Mesenchymal stem cell (in vitro differentiated cells and primary cell): Measurements from ENCODE around the gene RCAN2.

Experiments
- DNase-seq: peaks from one replicate; pipeline ENCODE4 v3.0.0-alpha.2; 2013
- H2AFZ ChIP-seq: one replicate; pipeline ENCODE4 v1.6.1; 2013; ENCODE audit warnings: low read depth, mild to moderate bottlenecking, control low read depth, inconsistent platforms, low read length, moderate library complexity
- H2AK5ac ChIP-seq: 2 replicates; pipeline ENCODE4 v1.6.1; 2013; ENCODE audit warnings: low read length, moderate library complexity, mild to moderate bottlenecking, inconsistent platforms; ENCODE audit not compliant: severe bottlenecking
- H2BK120ac ChIP-seq: one replicate; pipeline ENCODE4 v1.6.1; 2013; ENCODE audit warnings: low read depth, mild to moderate bottlenecking, inconsistent platforms, low read length, moderate library complexity
- H2BK12ac ChIP-seq, 2 experiments: one replicate each; pipeline ENCODE4 v1.6.1; 2013; ENCODE audit warnings: inconsistent platforms in 2 of 2, low read length in 2 of 2, mild to moderate bottlenecking in 2 of 2, moderate library complexity in 2 of 2, control low read depth in 1 of 2
- H2BK15ac ChIP-seq: one replicate; pipeline ENCODE4 v1.6.1; 2013; ENCODE audit warnings: mild to moderate bottlenecking, low read depth, inconsistent platforms; ENCODE audit not compliant: poor library complexity, severe bottlenecking
- H2BK5ac ChIP-seq: 2 replicates; pipeline ENCODE4 v1.6.1; 2013; ENCODE audit warnings: low read depth, mild to moderate bottlenecking, low read length, control low read depth, inconsistent platforms; ENCODE audit not compliant: poor library complexity, severe bottlenecking
- H3K14ac ChIP-seq, 2 experiments: one replicate each; pipeline ENCODE4 v1.6.1; 2013; ENCODE audit warnings: inconsistent platforms in 2 of 2, low read length in 2 of 2, control low read depth in 1 of 2, mild to moderate bottlenecking in 1 of 2, moderate library complexity in 1 of 2
- H3K18ac ChIP-seq, 2 experiments: one replicate each; pipeline ENCODE4 v1.6.1; 2013; ENCODE audit warnings: inconsistent platforms in 2 of 2, low read length in 2 of 2, control low read depth in 1 of 2, low read depth in 1 of 2, mild to moderate bottlenecking in 1 of 2
- H3K23ac ChIP-seq, 2 experiments: one replicate each; pipeline ENCODE4 v1.6.1; 2013; ENCODE audit warnings: inconsistent platforms in 2 of 2, low read length in 2 of 2, mild to moderate bottlenecking in 2 of 2, moderate library complexity in 2 of 2, control low read depth in 1 of 2
- H3K27ac ChIP-seq: 2 replicates; pipeline ENCODE4 v1.5.1; 2013; ENCODE audit warnings: mild to moderate bottlenecking, moderate library complexity, low read length, control low read depth, inconsistent platforms; ENCODE audit not compliant: poor library complexity, severe bottlenecking
- H3K27me3 ChIP-seq, 2 experiments: 2 replicates each; pipeline versions ENCODE4 v1.6.1 to v1.7.0; 2013; ENCODE audit warnings: low read length in 2 of 2, mild to moderate bottlenecking in 2 of 2, moderate library complexity in 2 of 2, control low read depth in 1 of 2, inconsistent platforms in 1 of 2; ENCODE audit not compliant: control insufficient read depth in 1 of 2, insufficient read depth in 1 of 2
- H3K36me3 ChIP-seq, 2 experiments: 2 replicates each; pipeline versions ENCODE4 v1.6.1 to v1.7.0; 2013; ENCODE audit warnings: low read length in 2 of 2, control low read depth in 1 of 2, inconsistent platforms in 1 of 2, low read depth in 1 of 2, mild to moderate bottlenecking in 1 of 2; ENCODE audit not compliant: insufficient read depth in 2 of 2, control insufficient read depth in 1 of 2
- H3K4ac ChIP-seq, 2 experiments: one replicate each; pipeline ENCODE4 v1.6.1; 2013; ENCODE audit warnings: inconsistent platforms in 2 of 2, low read length in 2 of 2, mild to moderate bottlenecking in 2 of 2, moderate library complexity in 2 of 2, control low read depth in 1 of 2, low read depth in 1 of 2
- H3K4me1 ChIP-seq: 2 replicates; pipeline ENCODE4 v1.6.1; 2013; ENCODE audit warnings: low read depth, low read length, control low read depth; ENCODE audit not compliant: control insufficient read depth, insufficient read depth
- H3K4me2 ChIP-seq: 2 replicates; pipeline ENCODE4 v1.6.1; 2013; ENCODE audit warnings: low read length, mild to moderate bottlenecking, inconsistent platforms; ENCODE audit not compliant: poor library complexity, severe bottlenecking
- H3K4me3 ChIP-seq, 2 experiments: 2 replicates each; pipeline versions ENCODE4 v1.5.1 to v1.7.0; 2013; ENCODE audit warnings: low read length in 2 of 2, mild to moderate bottlenecking in 2 of 2, control low read depth in 1 of 2, low read depth in 1 of 2; ENCODE audit not compliant: insufficient read depth in 1 of 2
- H3K79me1 ChIP-seq: replicated peaks from 2 replicates; pipeline ENCODE4 v1.6.1; 2013; ENCODE audit warnings: mild to moderate bottlenecking, control low read depth, low read length, inconsistent platforms; ENCODE audit not compliant: poor library complexity, severe bottlenecking
- H3K9ac ChIP-seq: 2 replicates; pipeline ENCODE4 v1.7.0; 2013; ENCODE audit warnings: mild to moderate bottlenecking, low read length, moderate library complexity
- H3K9me3 ChIP-seq: 2 replicates; pipeline ENCODE4 v1.7.0; 2013; ENCODE audit warnings: mild to moderate bottlenecking, low read length; ENCODE audit not compliant: control insufficient read depth
- H4K8ac ChIP-seq: one replicate; pipeline ENCODE4 v1.6.1; 2013; ENCODE audit warnings: inconsistent platforms, mild to moderate bottlenecking, low read length, moderate library complexity
- H4K91ac ChIP-seq: one replicate; pipeline ENCODE4 v1.6.1; 2013; ENCODE audit warnings: mild to moderate bottlenecking, low read length, inconsistent platforms
- WGBS: methylation state at CpG from one replicate; pipeline ENCODE4 v1.1.7; 2013; ENCODE audit warnings: mixed read lengths; 5-methylcytosine and 5-hydroxymethylcytosine counted together

RCAN2 gene

DNA sequence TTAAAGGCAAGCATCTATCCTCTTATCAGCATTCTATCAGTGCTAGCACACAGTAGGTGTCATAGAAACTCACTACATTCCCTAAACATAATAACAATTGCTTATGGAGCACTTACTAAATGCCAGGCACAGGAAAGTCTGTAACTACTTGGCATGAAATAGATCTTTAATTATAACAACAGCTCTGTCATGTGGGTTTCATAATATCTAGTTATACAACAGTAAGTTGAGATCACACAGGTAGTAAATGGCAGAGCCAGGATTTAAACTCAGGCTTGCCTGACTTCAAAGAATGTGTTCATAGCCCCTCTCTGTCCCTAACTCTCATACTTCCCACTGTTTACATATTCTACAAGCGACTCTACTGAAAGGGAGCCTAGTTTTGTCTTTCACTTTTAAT lies 254.5 kb downstream of the RCAN2 start:
- Histone ChIP-seq H2BK12ac (no peak overlapping the region), H2BK15ac (no peak overlapping the region), H3K79me1 (no peaks in the 10 kb centered on the region), H2AFZ (no peak overlapping the region), H3K23ac (no peak overlapping the region), H3K18ac (no peak overlapping the region), H3K27me3 (no peaks in the 10 kb centered on the region), H4K91ac (no peak overlapping the region), H4K8ac (no peak overlapping the region), H3K4me2 (no peak overlapping the region), H3K4ac (no peak overlapping the region), H3K9ac (no peak overlapping the region), H2BK120ac (no peak overlapping the region), H2AK5ac (no peak overlapping the region), H2BK5ac (no peak overlapping the region), H3K36me3 (no peaks in the 10 kb centered on the region), H3K4me1 (no peaks in the 10 kb centered on the region), H3K14ac (no peak overlapping the region), H3K4me3 (no peak overlapping the region), H3K27ac (no peak overlapping the region), H3K9me3 (no peaks in the 10 kb centered on the region)
- WGBS = no CpG with 5 or more reads among the region's 1 CpG
- no peak for DNase-seq

DNA sequence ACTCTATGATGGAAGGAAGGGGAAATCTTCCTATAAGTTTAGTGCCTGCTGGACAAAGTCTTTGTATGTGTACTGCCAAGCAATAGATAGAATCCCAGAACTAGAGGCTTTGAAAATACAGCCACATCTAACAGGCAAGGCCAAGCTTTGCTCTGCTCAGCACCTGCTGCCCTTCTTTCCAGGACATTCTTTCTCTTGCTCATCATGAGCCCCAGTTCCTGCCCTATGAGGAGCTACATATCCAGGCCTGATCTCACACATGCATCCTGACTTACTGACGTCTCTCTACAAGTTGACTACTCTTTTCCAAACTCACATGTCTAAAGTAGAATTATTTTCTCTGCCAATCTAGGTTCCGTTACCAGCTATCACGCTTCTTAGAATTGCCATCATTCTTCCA lies 256.0 kb downstream of the RCAN2 start:
- whole genome bisulfite sequencing = 87% methylated on average over 3 of the region's 3 CpGs
- Histone ChIP-seq H2BK5ac (no peak overlapping the region), H3K23ac (no peak overlapping the region), H3K4me1 (no peaks in the 10 kb centered on the region), H3K4me2 (no peak overlapping the region), H2BK120ac (no peak overlapping the region), H3K9me3 (no peaks in the 10 kb centered on the region), H4K91ac (no peak overlapping the region), H3K79me1 (no peaks in the 10 kb centered on the region), H3K4ac (no peak overlapping the region), H3K36me3 (no peaks in the 10 kb centered on the region), H3K14ac (no peak overlapping the region), H3K27me3 (no peaks in the 10 kb centered on the region), H2AFZ (no peak overlapping the region), H3K9ac (no peak overlapping the region), H2BK15ac (no peak overlapping the region), H3K4me3 (no peak overlapping the region), H3K18ac (no peak overlapping the region), H2BK12ac (no peak overlapping the region), H4K8ac (no peak overlapping the region), H2AK5ac (no peak overlapping the region), H3K27ac (no peak overlapping the region)
- DNase-seq = no peak

- Histone ChIP-seq H3K14ac (no peak overlapping the region), H3K4ac (no peak overlapping the region), H2AK5ac (no peak overlapping the region), H3K4me1 (no peaks in the 10 kb centered on the region), H3K79me1 (no peaks in the 10 kb centered on the region), H3K18ac (no peak overlapping the region), H3K27me3 (no peaks in the 10 kb centered on the region), H2BK12ac (no peak overlapping the region), H3K27ac (no peak overlapping the region), H3K9ac (no peak overlapping the region), H2BK120ac (no peak overlapping the region), H3K9me3 (no peaks in the 10 kb centered on the region), H2AFZ (no peak overlapping the region), H3K36me3 (no peaks in the 10 kb centered on the region), H2BK15ac (no peak overlapping the region), H4K91ac (no peak overlapping the region), H2BK5ac (no peak overlapping the region), H3K4me2 (no peak overlapping the region), H4K8ac (no peak overlapping the region), H3K4me3 (no peak overlapping the region), H3K23ac (no peak overlapping the region)
- WGBS = 50% methylated on average over 2 of the region's 3 CpGs
- DNase-seq = no peak
Observed at GRCh38 chr6:46234700-46235099, 256.5 kb downstream of the RCAN2 start.

GRCh38 chr6:46234156-46234556 lies 257.1 kb downstream of the RCAN2 start:
- Histone ChIP-seq H3K4me1 (no peaks in the 10 kb centered on the region), H2BK12ac (no peak overlapping the region), H3K4me2 (no peak overlapping the region), H3K27me3 (no peaks in the 10 kb centered on the region), H3K36me3 (no peaks in the 10 kb centered on the region), H2AFZ (no peak overlapping the region), H3K23ac (no peak overlapping the region), H3K4ac (no peak overlapping the region), H3K9me3 (no peaks in the 10 kb centered on the region), H2AK5ac (no peak overlapping the region), H3K79me1 (no peaks in the 10 kb centered on the region), H3K9ac (no peak overlapping the region), H2BK15ac (no peak overlapping the region), H4K8ac (no peak overlapping the region), H4K91ac (no peak overlapping the region), H3K14ac (no peak overlapping the region), H3K27ac (no peak overlapping the region), H3K18ac (no peak overlapping the region), H2BK5ac (no peak overlapping the region), H3K4me3 (no peak overlapping the region), H2BK120ac (no peak overlapping the region)
- DNase-seq = no peak
- 87% methylated on average over 1 of the region's 2 CpGs for WGBS
